HUES6 (cell line): ENCODE results near the gene SCN7A.

Experiments
- H3K27ac ChIP-seq: 2 replicates; pipeline ENCODE4 v1.7.0; 2013; ENCODE audit warnings: low read depth, mild to moderate bottlenecking, low read length, inconsistent platforms
- H3K27me3 ChIP-seq: 2 replicates; pipeline ENCODE4 v1.6.1; 2013; ENCODE audit warnings: low read length; ENCODE audit not compliant: control insufficient read depth, insufficient read depth
- H3K36me3 ChIP-seq: 2 replicates; pipeline ENCODE4 v1.6.1; 2013; ENCODE audit warnings: low read length; ENCODE audit not compliant: control insufficient read depth, insufficient read depth
- H3K4me1 ChIP-seq: 2 replicates; pipeline ENCODE4 v1.6.1; 2013; ENCODE audit warnings: low read length; ENCODE audit not compliant: control insufficient read depth, insufficient read depth
- H3K4me3 ChIP-seq: 2 replicates; pipeline ENCODE4 v1.5.1; 2013; ENCODE audit warnings: low read depth, low read length
- H3K9ac ChIP-seq: one replicate; pipeline ENCODE4 v1.6.1; 2013; ENCODE audit warnings: mild to moderate bottlenecking, low read length
- H3K9me3 ChIP-seq: 2 replicates; pipeline ENCODE4 v1.6.1; 2013; ENCODE audit warnings: low read depth, low read length; ENCODE audit not compliant: control insufficient read depth, insufficient read depth

The SCN7A gene

DNA sequence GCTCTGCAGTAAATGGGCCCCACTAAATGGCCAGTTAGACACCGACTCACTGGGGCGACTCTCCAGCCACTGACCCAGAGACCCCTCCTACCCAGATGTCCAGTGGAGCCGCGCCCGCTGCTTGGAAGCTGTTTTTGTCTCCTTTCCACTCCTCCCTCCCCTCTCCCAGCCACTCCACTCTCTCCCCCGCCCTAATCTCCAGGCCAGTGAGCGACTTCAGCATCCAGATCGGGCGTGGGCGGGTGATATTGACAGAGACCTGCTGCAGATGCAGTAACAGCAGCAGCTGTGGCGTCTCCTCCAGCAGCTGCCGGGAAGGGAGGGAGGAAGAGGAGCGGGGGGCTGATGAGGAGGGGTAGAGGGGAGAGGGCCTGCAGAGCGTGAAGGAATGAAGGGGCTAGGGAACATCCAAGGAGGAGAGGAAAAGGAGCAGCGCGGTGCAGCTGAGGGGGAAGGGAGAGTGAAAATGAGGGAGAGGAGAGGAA lies at the start of gene SCN7A:
TSS of gene SCN7A (minus strand) at position 110 of the 485 bp plus-strand sequence. CDS start 16,553 bp downstream, outside the sequence.
- Histone ChIP-seq H3K27me3 (peaks cover 18% of the 10 kb centered on the region), H3K4me3 (peak within 1 kb of the TSS; percentile 72), H3K9ac (peak within 1 kb of the TSS; percentile 64), H3K27ac (no peak within 1 kb of the TSS), H3K36me3 (no peaks in the 10 kb centered on the region), H3K4me1 (peaks cover 10% of the 10 kb centered on the region), H3K9me3 (no peaks in the 10 kb centered on the region)

- Histone ChIP-seq H3K9me3 (no peaks in the 10 kb centered on the region), H3K27me3 (no peaks in the 10 kb centered on the region), H3K36me3 (no peaks in the 10 kb centered on the region), H3K9ac (no peak overlapping the region), H3K27ac (no peak overlapping the region), H3K4me3 (no peak overlapping the region), H3K4me1 (no peaks in the 10 kb centered on the region)
These were observed 45.5 kb upstream of the SCN7A start for GRCh38 chr2:166539340-166540162.

DNA sequence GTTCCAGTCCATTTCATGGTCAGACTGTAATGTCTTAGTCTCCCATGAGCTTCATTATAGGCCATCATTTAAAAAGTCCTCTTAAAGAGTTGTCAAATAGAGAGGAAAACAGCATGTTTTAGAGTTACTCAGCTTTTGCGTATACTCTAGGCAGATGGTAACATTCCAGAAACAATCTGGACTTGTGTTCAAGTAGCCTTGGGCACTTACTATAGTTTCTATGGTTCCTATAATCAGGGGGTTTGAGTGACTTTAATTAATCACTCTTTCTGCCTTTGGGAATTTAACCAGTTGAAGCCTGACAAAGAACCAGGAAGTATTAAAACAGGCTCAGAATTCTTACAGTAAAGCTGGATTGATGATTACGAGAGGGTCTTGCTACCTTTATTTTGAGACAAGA lies 42.1 kb upstream of the SCN7A start:
- no peaks in the 10 kb centered on the region for H3K9me3 ChIP-seq
- no peaks in the 10 kb centered on the region for H3K27me3 ChIP-seq
- H3K36me3 ChIP-seq: no peaks in the 10 kb centered on the region
- no peak overlapping the region for H3K9ac ChIP-seq
- H3K4me3 ChIP-seq: no peak overlapping the region
- H3K27ac ChIP-seq: no peak overlapping the region
- H3K4me1 ChIP-seq: no peaks in the 10 kb centered on the region

- Histone ChIP-seq H3K27me3 (no peaks in the 10 kb centered on the region), H3K9ac (no peak overlapping the region)
These were observed 27.1 kb upstream of the SCN7A start for GRCh38 chr2:166521155-166521554.

GRCh38 chr2:166520604-166521003 lies 26.6 kb upstream of the SCN7A start:
- H3K27ac ChIP-seq: no peak overlapping the region
- no peaks in the 10 kb centered on the region for H3K9me3 ChIP-seq
- H3K27me3 ChIP-seq: no peaks in the 10 kb centered on the region
- peaks cover 9% of the 10 kb centered on the region for H3K4me1 ChIP-seq
- no peak overlapping the region for H3K4me3 ChIP-seq
- H3K9ac ChIP-seq: no peak overlapping the region
- no peaks in the 10 kb centered on the region for H3K36me3 ChIP-seq

More at GRCh38 chr2:166521155-166521554, 27.1 kb upstream of the SCN7A start:
- Histone ChIP-seq H3K36me3 (no peaks in the 10 kb centered on the region), H3K27ac (no peak overlapping the region), H3K9me3 (no peaks in the 10 kb centered on the region), H3K4me3 (no peak overlapping the region), H3K4me1 (peaks cover 9% of the 10 kb centered on the region)

DNA sequence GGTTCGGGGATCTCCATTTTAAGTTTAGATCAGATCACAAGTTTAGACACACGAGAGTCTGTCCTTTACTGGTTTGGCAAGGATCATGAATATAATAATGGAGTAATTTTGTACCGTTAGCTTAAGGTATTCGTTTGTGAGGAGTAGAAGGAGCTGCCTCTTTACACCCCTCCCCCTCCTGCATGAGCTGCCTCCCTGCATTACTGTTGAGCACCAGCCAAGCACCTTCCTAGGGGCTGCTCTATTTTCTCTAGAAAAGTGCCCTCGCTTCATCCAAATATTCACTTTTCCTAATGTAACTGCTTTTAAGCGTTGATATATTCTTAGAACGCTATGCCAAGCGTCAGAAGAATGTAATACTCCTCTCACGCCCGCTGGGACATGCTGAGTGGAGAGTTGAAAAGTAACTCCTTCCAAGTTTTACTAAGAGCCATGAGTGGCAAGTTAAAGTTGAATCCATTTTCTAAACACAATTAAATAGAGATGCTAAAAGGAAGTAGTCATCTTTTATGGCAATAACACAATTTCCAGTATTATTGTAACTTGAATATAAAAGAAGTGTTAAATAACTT lies 25.4 kb upstream of the SCN7A start:
- peaks cover 9% of the 10 kb centered on the region for H3K4me1 ChIP-seq

GRCh38 chr2:166518634-166519390 lies 24.8 kb upstream of the SCN7A start:
- Histone ChIP-seq H3K4me1 (peaks cover 9% of the 10 kb centered on the region), H3K27ac (no peak overlapping the region), H3K36me3 (no peaks in the 10 kb centered on the region), H3K4me3 (no peak overlapping the region), H3K9ac (no peak overlapping the region), H3K9me3 (no peaks in the 10 kb centered on the region), H3K27me3 (no peaks in the 10 kb centered on the region)

More for the DNA sequence above, 25.4 kb upstream of the SCN7A start:
- Histone ChIP-seq H3K27me3 (no peaks in the 10 kb centered on the region), H3K9me3 (no peaks in the 10 kb centered on the region), H3K9ac (no peak overlapping the region), H3K27ac (no peak overlapping the region), H3K36me3 (no peaks in the 10 kb centered on the region), H3K4me3 (no peak overlapping the region)

GRCh38 chr2:166517533-166518061 lies 23.5 kb upstream of the SCN7A start:
- no peaks in the 10 kb centered on the region for H3K36me3 ChIP-seq
- no peak overlapping the region for H3K4me3 ChIP-seq
- H3K27ac ChIP-seq: no peak overlapping the region
- H3K9ac ChIP-seq: no peak overlapping the region
- peaks cover 9% of the 10 kb centered on the region for H3K4me1 ChIP-seq
- no peaks in the 10 kb centered on the region for H3K9me3 ChIP-seq
- H3K27me3 ChIP-seq: no peaks in the 10 kb centered on the region

- Histone ChIP-seq H3K27me3 (no peaks in the 10 kb centered on the region), H3K9ac (no peak overlapping the region), H3K36me3 (no peaks in the 10 kb centered on the region), H3K4me3 (no peak overlapping the region), H3K4me1 (peaks cover 9% of the 10 kb centered on the region), H3K27ac (no peak overlapping the region), H3K9me3 (no peaks in the 10 kb centered on the region)
These were observed 22.8 kb upstream of the SCN7A start for GRCh38 chr2:166516712-166517303.

- no peaks in the 10 kb centered on the region for H3K36me3 ChIP-seq
- H3K9ac ChIP-seq: no peak overlapping the region
- no peaks in the 10 kb centered on the region for H3K27me3 ChIP-seq
- no peaks in the 10 kb centered on the region for H3K9me3 ChIP-seq
- H3K4me3 ChIP-seq: no peak overlapping the region
- peaks cover 1% of the 10 kb centered on the region; the same call in 1 of the 2 replicates for H3K4me1 ChIP-seq
- H3K27ac ChIP-seq: no peak overlapping the region
These were observed 19.9 kb upstream of the SCN7A start for GRCh38 chr2:166513952-166514351.
